NK-92 treated with Interleukin-12 subunit alpha and Interleukin-12 subunit beta, amount 100 ng/mL, for 24 hours (cell line): ENCODE data around the gene NAT14.

Source experiments
- DNase-seq: peaks from one replicate; lab custom pipeline; 2025; lab: John Stamatoyannopoulos, UW

NAT14 gene

GRCh38 chr19:55536366-55536765 lies 51.4 kb downstream of the NAT14 start:
- DNase-seq = no peak
